ENCODE data around the gene MARCKSL1. TPM values are rescaled to one million over a fixed set of nuclear protein-coding genes. Genes with fewer than 3 reads are reported as not detected.

MARCKSL1 gene
- polyA plus RNA-seq, 3 donors = 13.9 to 150 (median 40.3) TPM

DNA sequence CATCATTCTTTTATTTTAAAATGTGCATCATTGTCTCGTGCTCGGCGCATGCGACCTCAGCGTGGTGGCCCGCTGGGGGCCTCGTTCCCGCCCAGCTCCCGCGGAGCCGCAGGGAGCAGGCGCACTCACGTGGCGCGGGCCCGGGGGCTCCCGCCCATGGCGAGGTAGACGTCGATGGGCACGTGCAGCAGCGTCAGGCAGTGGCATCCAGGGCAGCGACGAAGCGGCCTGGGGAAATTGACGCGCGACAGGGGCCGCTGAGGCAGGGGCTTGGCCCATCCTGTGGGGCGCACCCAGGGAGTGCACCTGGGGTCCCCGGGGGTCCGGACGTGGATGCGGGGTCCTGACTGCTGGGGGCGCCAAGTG, 25.3 kb upstream of the MARCKSL1 start:
- Histone ChIP-seq H3K4me3 (replicated peaks in 1 of 3; ENCODE audit: low read depth in 2 of 3, low read length in 3 of 3) (no peak overlapping the region), H4K20me1 (ENCODE audit: insufficient read depth, low read length) (peaks cover 23% of the 10 kb centered on the region), H3K27me3 (ENCODE audit: control insufficient read depth in 2 of 2, insufficient read depth in 2 of 2, low read length in 2 of 2) (peaks cover 3 to 17% of the 10 kb centered on the region in 2 donors), H3K36me3 (replicated peaks in 1 of 2; ENCODE audit: control insufficient read depth in 1 of 2, insufficient read depth in 2 of 2, low read length in 2 of 2) (peaks cover 20 to 32% of the 10 kb centered on the region in 2 donors), H3K4me2 (replicated peaks; ENCODE audit: extremely low read depth, low read length, poor library complexity, severe bottlenecking) (peak overlapping the region; percentile 61), H2AFZ (ENCODE audit: insufficient read depth, low read depth, low read length, poor library complexity, severe bottlenecking) (no peak overlapping the region), H3K9me3 (replicated peaks in 1 of 2; ENCODE audit: control insufficient read depth in 1 of 2, insufficient read depth in 1 of 2, low read length in 2 of 2) (no peaks in the 10 kb centered on the region), H3K27ac (ENCODE audit: low read depth in 1 of 2, low read length in 2 of 2) (no peak overlapping the region), H3K4me1 (ENCODE audit: control insufficient read depth in 1 of 2, insufficient read depth in 2 of 2, low read length in 2 of 2) (peaks cover 6 to 14% of the 10 kb centered on the region in 2 donors), H3K9ac (ENCODE audit: insufficient read depth, low read length, poor library complexity, severe bottlenecking) (no peak overlapping the region), H3K79me2 (ENCODE audit: insufficient read depth, low read length) (no peaks in the 10 kb centered on the region)
- Mint-ChIP-seq H3K4me3 (peak overlapping the region in 1 of 2 donors; percentile 86), H3K4me1 (peaks cover 16% of the 10 kb centered on the region), H3K27me3 (ENCODE audit: low read depth in 3 of 3) (peaks cover 26 to 51% (median 31%) of the 10 kb centered on the region in 3 donors), H3K27ac (no peak overlapping the region), H3K36me3 (peaks cover 39 to 43% of the 10 kb centered on the region in 2 donors), H3K9me3 (peaks cover 0 to 13% (median 3%) of the 10 kb centered on the region in 7 donors)
- TF ChIP-seq, protein P1, sequence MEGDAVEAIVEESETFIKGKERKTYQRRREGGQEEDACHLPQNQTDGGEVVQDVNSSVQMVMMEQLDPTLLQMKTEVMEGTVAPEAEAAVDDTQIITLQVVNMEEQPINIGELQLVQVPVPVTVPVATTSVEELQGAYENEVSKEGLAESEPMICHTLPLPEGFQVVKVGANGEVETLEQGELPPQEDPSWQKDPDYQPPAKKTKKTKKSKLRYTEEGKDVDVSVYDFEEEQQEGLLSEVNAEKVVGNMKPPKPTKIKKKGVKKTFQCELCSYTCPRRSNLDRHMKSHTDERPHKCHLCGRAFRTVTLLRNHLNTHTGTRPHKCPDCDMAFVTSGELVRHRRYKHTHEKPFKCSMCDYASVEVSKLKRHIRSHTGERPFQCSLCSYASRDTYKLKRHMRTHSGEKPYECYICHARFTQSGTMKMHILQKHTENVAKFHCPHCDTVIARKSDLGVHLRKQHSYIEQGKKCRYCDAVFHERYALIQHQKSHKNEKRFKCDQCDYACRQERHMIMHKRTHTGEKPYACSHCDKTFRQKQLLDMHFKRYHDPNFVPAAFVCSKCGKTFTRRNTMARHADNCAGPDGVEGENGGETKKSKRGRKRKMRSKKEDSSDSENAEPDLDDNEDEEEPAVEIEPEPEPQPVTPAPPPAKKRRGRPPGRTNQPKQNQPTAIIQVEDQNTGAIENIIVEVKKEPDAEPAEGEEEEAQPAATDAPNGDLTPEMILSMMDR (IDR thresholded peaks at IDR 0.05) = no peak
- 68% methylated on average over 35 of the region's 35 CpGs for WGBS (ENCODE audit: insufficient coverage)
- no peak for DNase-seq
- intact Hi-C loops (cut with micrococcal nuclease) = no loop called here

GRCh38 chr1:32358435-32358834, 22.4 kb upstream of the MARCKSL1 start:
- TF ChIP-seq, protein P1 (IDR thresholded peaks at IDR 0.05) = no peak
- H3K9me3 Mint-ChIP-seq = peaks cover 0 to 13% (median 4%) of the 10 kb centered on the region in 7 donors
- no peak overlapping the region for H3K4me3 ChIP-seq (replicated peaks in 1 of 3; ENCODE audit: low read depth in 2 of 3, low read length in 3 of 3)
- peaks cover 18% of the 10 kb centered on the region for H4K20me1 ChIP-seq (ENCODE audit: insufficient read depth, low read length)
- no peaks in the 10 kb centered on the region for H3K9me3 ChIP-seq (replicated peaks in 1 of 2; ENCODE audit: control insufficient read depth in 1 of 2, insufficient read depth in 1 of 2, low read length in 2 of 2)
- no peaks in the 10 kb centered on the region for H3K79me2 ChIP-seq (ENCODE audit: insufficient read depth, low read length)
- intact Hi-C loops (cut with micrococcal nuclease) = no loop called here
- H3K9ac ChIP-seq (ENCODE audit: insufficient read depth, low read length, poor library complexity, severe bottlenecking) = no peak overlapping the region
- H3K4me1 Mint-ChIP-seq = peaks cover 30% of the 10 kb centered on the region
- WGBS (ENCODE audit: insufficient coverage) = 92% methylated on average over 2 of the region's 3 CpGs
- peaks cover 18 to 35% of the 10 kb centered on the region in 2 donors for H3K36me3 Mint-ChIP-seq
- no peak overlapping the region for H2AFZ ChIP-seq (ENCODE audit: insufficient read depth, low read depth, low read length, poor library complexity, severe bottlenecking)
- DNase-seq = no peak
- no peak overlapping the region for H3K4me2 ChIP-seq (replicated peaks; ENCODE audit: extremely low read depth, low read length, poor library complexity, severe bottlenecking)
- H3K27ac ChIP-seq (ENCODE audit: low read depth in 1 of 2, low read length in 2 of 2) = no peak overlapping the region
- peaks cover 32 to 62% (median 41%) of the 10 kb centered on the region in 3 donors for H3K27me3 Mint-ChIP-seq (ENCODE audit: low read depth in 3 of 3)
- H3K27me3 ChIP-seq (ENCODE audit: control insufficient read depth in 2 of 2, insufficient read depth in 2 of 2, low read length in 2 of 2) = peaks cover 3 to 17% of the 10 kb centered on the region in 2 donors
- peaks cover 2 to 6% of the 10 kb centered on the region in 2 donors for H3K36me3 ChIP-seq (replicated peaks in 1 of 2; ENCODE audit: control insufficient read depth in 1 of 2, insufficient read depth in 2 of 2, low read length in 2 of 2)
- peaks cover 15 to 23% of the 10 kb centered on the region in 2 donors for H3K4me1 ChIP-seq (ENCODE audit: control insufficient read depth in 1 of 2, insufficient read depth in 2 of 2, low read length in 2 of 2)
- no peak overlapping the region for H3K4me3 Mint-ChIP-seq
- no peak overlapping the region for H3K27ac Mint-ChIP-seq
